T-cell (primary cell): Measurements from ENCODE around the gene SRP54. TPM values are rescaled to one million over a fixed set of nuclear protein-coding genes. Genes with fewer than 3 reads are reported as not detected.
"Not testable (repeated sequence)": the region's sequence is repeated elsewhere in the genome, so short reads cannot be mapped to it uniquely, and the experiment has no call there.

Experiments
- ATAC-seq, 4 experiments: fragments of 200-7000 bp in 3 of 4; fragments of 150-1000 bp in 1 of 4; cut with Tn5 transposase; replicated peaks in 1 of 4; 1 replicate in 3 of 4; 2 replicates in 1 of 4; pipeline ENCODE4 v1.10.0; 2021; ENCODE audit warnings: moderate library complexity in 3 of 4, mild to moderate bottlenecking in 2 of 4, moderate number of reproducible peaks in 1 of 4
- CTCF ChIA-PET, 2 donors: fragments of 300-600 bp; sonication (Branson Sonifier 250); formaldehyde crosslinking; loops; one replicate each; lab custom pipeline; 2022; ENCODE audit warnings: antibody characterized with exemption in 2 of 2; lab: Charles Lee
- POLR2A ChIA-PET, 2 donors: fragments of 300-600 bp; sonication (Branson Sonifier 250); formaldehyde crosslinking; loops; one replicate each; lab custom pipeline; 2022; ENCODE audit warnings: antibody characterized with exemption in 2 of 2; lab: Charles Lee
- DNase-seq, 35 experiments: peaks; one replicate each; pipeline versions ENCODE4 v3.0.0 to v3.0.0-alpha.2; 2013 to 2023
- H3K27ac ChIP-seq: one replicate; pipeline ENCODE4 v1.5.1; 2013; ENCODE audit warnings: low read length
- H3K27me3 ChIP-seq, 2 experiments: replicated peaks in 1 of 2; 1 replicate in 1 of 2; 2 replicates in 1 of 2; pipeline versions ENCODE4 v1.6.1 to v1.7.0; 2013; ENCODE audit warnings: low read length in 1 of 2, mixed read lengths in 1 of 2; ENCODE audit not compliant: control insufficient read depth in 2 of 2, insufficient read depth in 2 of 2; ENCODE audit errors: extremely low read depth in 1 of 2
- H3K36me3 ChIP-seq, 2 donors: 1 replicate in 1 of 2; 2 replicates in 1 of 2; pipeline versions ENCODE4 v1.6.1 to v1.7.0; 2013; ENCODE audit warnings: low read length in 1 of 2; ENCODE audit not compliant: control insufficient read depth in 2 of 2, insufficient read depth in 1 of 2; ENCODE audit errors: extremely low read depth in 1 of 2
- H3K4me1 ChIP-seq, 2 experiments: 1 replicate in 1 of 2; 2 replicates in 1 of 2; pipeline versions ENCODE4 v1.6.1 to v1.7.0; 2013; ENCODE audit warnings: low read length in 2 of 2, mixed read lengths in 1 of 2; ENCODE audit not compliant: insufficient read depth in 2 of 2, control insufficient read depth in 1 of 2; ENCODE audit errors: extremely low read depth in 1 of 2
- H3K4me3 ChIP-seq, 2 donors: 1 replicate in 1 of 2; 2 replicates in 1 of 2; pipeline versions ENCODE4 v1.5.1 to v1.7.0; 2013; ENCODE audit warnings: mild to moderate bottlenecking in 2 of 2, low read length in 1 of 2, moderate library complexity in 1 of 2; ENCODE audit not compliant: control insufficient read depth in 1 of 2; ENCODE audit errors: extremely low read depth in 1 of 2
- H3K9me3 ChIP-seq: 2 replicates; pipeline ENCODE4 v1.7.0; 2013
- H3K27ac Mint-ChIP-seq, 2 donors: one replicate each; pipeline ENCODE4 v1.8.0; 2020 to 2021; ENCODE audit warnings: mild to moderate bottlenecking in 2 of 2, mixed read lengths in 2 of 2
- H3K27me3 Mint-ChIP-seq, 2 donors: one replicate each; pipeline ENCODE4 v1.8.0; 2021 to 2022; ENCODE audit warnings: mixed read lengths in 2 of 2
- H3K36me3 Mint-ChIP-seq: one replicate; pipeline ENCODE4 v1.8.0; 2021; ENCODE audit warnings: mixed read lengths
- H3K4me1 Mint-ChIP-seq, 3 donors: one replicate each; pipeline ENCODE4 v1.8.0; 2020 to 2022; ENCODE audit warnings: mixed read lengths in 3 of 3, mild to moderate bottlenecking in 1 of 3
- H3K4me3 Mint-ChIP-seq, 3 donors: one replicate each; pipeline ENCODE4 v1.8.0; 2020 to 2022; ENCODE audit warnings: mild to moderate bottlenecking in 3 of 3, mixed read lengths in 3 of 3, moderate library complexity in 3 of 3
- H3K9me3 Mint-ChIP-seq, 3 donors: one replicate each; pipeline ENCODE4 v1.8.0; 2020 to 2022; ENCODE audit warnings: mixed read lengths in 3 of 3
- WGBS: methylation state at CpG from one replicate; pipeline ENCODE4 v1.1.5; 2013; ENCODE audit warnings: missing lambda C conversion rate; ENCODE audit not compliant: insufficient coverage; 5-methylcytosine and 5-hydroxymethylcytosine counted together
- total RNA-seq, 35 experiments: library from RNA in 6 of 35; stranded (reverse) in 6 of 35; fragments of 120-200 nt in 1 of 35; gene quantifications; one replicate each; pipeline versions ENCODE4 v1.2.1 to v1.2.4 and lab custom pipeline; 2013 to 2026

Gene SRP54
- total RNA-seq, 5 donors from 2014 or later (not counting 1 experiment from before 2014, with no cell fraction given) = 41.5 to 55.4 (median 41.9) TPM

- WGBS = no CpG with 5 or more reads among the region's 2 CpGs
- no peaks in the 10 kb centered on the region for H3K27me3 ChIP-seq
- no peak overlapping the region for H3K27ac ChIP-seq
- Mint-ChIP-seq H3K27me3 (no peaks in the 10 kb centered on the region), H3K4me1 (no peaks in the 10 kb centered on the region), H3K4me3 (no peak overlapping the region), H3K36me3 (peaks cover 44% of the 10 kb centered on the region), H3K27ac (no peak overlapping the region), H3K9me3 (peaks cover 0 to 20% (median 16%) of the 10 kb centered on the region in 3 donors)
- no peak for ATAC-seq
- no peak overlapping the region for H3K4me3 ChIP-seq
- no peak for DNase-seq
- no peaks in the 10 kb centered on the region for H3K9me3 ChIP-seq
- no peaks in the 10 kb centered on the region for H3K4me1 ChIP-seq
- peaks cover 0 to 32% of the 10 kb centered on the region in 2 donors for H3K36me3 ChIP-seq
- POLR2A ChIA-PET = interaction anchor here (0.6 kb wide), 2 partner anchors 8 to 822 kb away, joined by 3 to 15 read pairs; no protein-coding TSS in a partner anchor
- CTCF ChIA-PET = interaction anchor here in 1 of 2 donors (0.6 kb wide), 1 partner anchor 405 kb away, joined by 8 read pairs; no protein-coding TSS in a partner anchor
Measured at GRCh38 chr14:35032562-35032961, 49.8 kb downstream of the SRP54 start.

- H3K9me3 ChIP-seq = no peaks in the 10 kb centered on the region
- CTCF ChIA-PET = no interaction called here
- H3K27me3 ChIP-seq = no peaks in the 10 kb centered on the region
- H3K36me3 Mint-ChIP-seq = peaks cover 31% of the 10 kb centered on the region
- no peak overlapping the region for H3K27ac Mint-ChIP-seq
- no peaks in the 10 kb centered on the region for H3K4me1 Mint-ChIP-seq
- H3K9me3 Mint-ChIP-seq = peaks cover 0 to 20% (median 16%) of the 10 kb centered on the region in 3 donors
- POLR2A ChIA-PET = no interaction called here
- DNase-seq (no peak), ATAC-seq (no peak)
- no peak overlapping the region for H3K27ac ChIP-seq
- H3K4me3 Mint-ChIP-seq = no peak overlapping the region
- H3K36me3 ChIP-seq = peaks cover 0 to 20% of the 10 kb centered on the region in 2 donors
- no peak overlapping the region for H3K4me3 ChIP-seq
- no peaks in the 10 kb centered on the region for H3K27me3 Mint-ChIP-seq
- 100% methylated on average over 5 of the region's 5 CpGs for WGBS
- H3K4me1 ChIP-seq = no peaks in the 10 kb centered on the region
Measured at GRCh38 chr14:35034440-35034833, 51.6 kb downstream of the SRP54 start.

DNA sequence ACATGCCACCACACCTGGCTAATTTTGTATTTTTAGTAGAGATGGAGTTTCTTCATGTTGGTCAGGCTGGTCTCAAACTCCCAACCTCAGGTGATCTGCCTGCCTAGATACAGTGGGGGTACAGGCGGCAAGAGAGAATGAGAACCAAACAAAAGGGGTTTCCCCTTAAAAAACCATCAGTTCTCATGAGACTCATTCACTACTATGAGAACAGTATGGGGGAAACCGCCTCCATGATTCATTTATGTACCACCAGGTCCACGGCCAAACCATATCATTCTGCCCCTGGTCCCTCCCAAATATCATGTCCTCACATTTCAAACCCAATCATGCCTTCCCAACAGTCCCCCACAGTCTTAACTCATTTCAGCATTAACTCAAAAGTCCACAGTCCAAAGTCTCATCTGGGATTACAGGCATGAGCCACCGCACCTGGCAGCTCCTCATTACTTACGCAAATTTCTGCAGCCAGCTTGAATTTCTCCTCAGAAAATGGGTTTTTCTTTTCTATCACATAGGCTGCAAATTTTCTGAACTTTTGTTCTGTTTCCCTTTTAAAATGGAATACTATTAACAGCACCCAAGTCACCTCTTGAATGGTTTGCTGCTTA, 52.3 kb downstream of the SRP54 start:
- 91% methylated on average over 3 of the region's 5 CpGs for WGBS
- H3K27me3 Mint-ChIP-seq, H3K4me3 Mint-ChIP-seq, H3K9me3 ChIP-seq, H3K27ac Mint-ChIP-seq, POLR2A ChIA-PET, ATAC-seq, H3K27me3 ChIP-seq, CTCF ChIA-PET, DNase-seq, H3K4me1 Mint-ChIP-seq, H3K4me1 ChIP-seq, H3K27ac ChIP-seq, H3K4me3 ChIP-seq: not testable (repeated sequence)
- H3K36me3 Mint-ChIP-seq = peaks cover 30% of the 10 kb centered on the region
- peaks cover 0 to 20% (median 16%) of the 10 kb centered on the region in 3 donors for H3K9me3 Mint-ChIP-seq
- peaks cover 0 to 17% of the 10 kb centered on the region in 2 donors for H3K36me3 ChIP-seq

GRCh38 chr14:35038312-35038711, 55.5 kb downstream of the SRP54 start:
- H3K9me3 Mint-ChIP-seq = peaks cover 0 to 18% (median 15%) of the 10 kb centered on the region in 3 donors
- POLR2A ChIA-PET = interaction anchor here (0.6 to 0.7 kb wide), 2 partner anchors 23 to 25 kb away, joined by 3 to 5 read pairs; no protein-coding TSS in a partner anchor
- ATAC-seq, H3K9me3 ChIP-seq, H3K4me3 ChIP-seq, H3K4me1 Mint-ChIP-seq, H3K27ac Mint-ChIP-seq, H3K4me1 ChIP-seq, CTCF ChIA-PET, H3K27ac ChIP-seq, H3K27me3 ChIP-seq, H3K36me3 ChIP-seq, H3K27me3 Mint-ChIP-seq, H3K4me3 Mint-ChIP-seq, DNase-seq: not testable (repeated sequence)
- WGBS = no CpG with 5 or more reads among the region's 17 CpGs
- H3K36me3 Mint-ChIP-seq = peaks cover 21% of the 10 kb centered on the region

- no peaks in the 10 kb centered on the region for H3K27me3 Mint-ChIP-seq
- H3K36me3 ChIP-seq = no peaks in the 10 kb centered on the region
- H3K4me1 Mint-ChIP-seq = peaks cover 14 to 18% (median 17%) of the 10 kb centered on the region in 3 donors
- CTCF ChIA-PET = interaction anchor here in 1 of 2 donors (0.6 to 0.7 kb wide), 2 partner anchors 187 to 334 kb away, joined by 4 read pairs; no protein-coding TSS in a partner anchor
- WGBS = no CpG with 5 or more reads among the region's 3 CpGs
- peaks cover under 1% of the 10 kb centered on the region for H3K36me3 Mint-ChIP-seq
- H3K9me3 Mint-ChIP-seq = no peaks in the 10 kb centered on the region
- no peak overlapping the region for H3K4me3 Mint-ChIP-seq
- no peaks in the 10 kb centered on the region for H3K9me3 ChIP-seq
- H3K27ac Mint-ChIP-seq = no peak overlapping the region
- DNase-seq (no peak), ATAC-seq (no peak)
- peaks cover 4 to 11% of the 10 kb centered on the region in 2 experiments for H3K4me1 ChIP-seq
- POLR2A ChIA-PET = interaction anchor here (0.5 to 0.7 kb wide), 4 partner anchors 18 to 254 kb away, joined by 3 to 6 read pairs (median 4); no protein-coding TSS in a partner anchor
- H3K4me3 ChIP-seq = no peak overlapping the region
- no peak overlapping the region for H3K27ac ChIP-seq
- no peaks in the 10 kb centered on the region for H3K27me3 ChIP-seq
Measured at GRCh38 chr14:35042632-35043031, 59.8 kb downstream of the SRP54 start.

DNA sequence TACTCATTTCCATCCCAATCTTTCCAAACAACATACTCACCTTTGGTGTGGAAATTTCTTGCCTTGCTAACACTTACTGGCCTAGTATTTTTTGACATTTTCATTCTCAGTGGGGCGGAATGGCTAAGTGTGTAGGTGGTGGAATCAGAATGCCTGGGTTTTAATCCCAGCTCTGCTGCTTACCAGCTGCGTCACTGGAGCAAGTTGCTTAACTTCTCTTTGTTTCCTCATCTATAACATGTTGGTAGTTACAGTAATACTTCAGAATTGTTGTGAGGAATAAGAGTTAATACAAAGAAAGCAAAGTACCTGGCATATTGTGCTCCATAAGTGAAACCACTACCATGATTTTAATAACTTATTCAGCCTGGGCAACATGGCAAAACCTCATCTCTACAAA, 60.3 kb downstream of the SRP54 start:
- Histone ChIP-seq H3K36me3 (no peaks in the 10 kb centered on the region), H3K27ac (no peak overlapping the region), H3K4me1 (peaks cover 4 to 12% of the 10 kb centered on the region in 2 experiments), H3K27me3 (no peaks in the 10 kb centered on the region), H3K9me3 (no peaks in the 10 kb centered on the region), H3K4me3 (no peak overlapping the region)
- DNase-seq (no peak), ATAC-seq (no peak)
- Mint-ChIP-seq H3K36me3 (peaks cover 4% of the 10 kb centered on the region), H3K9me3 (no peaks in the 10 kb centered on the region), H3K27me3 (no peaks in the 10 kb centered on the region), H3K27ac (no peak overlapping the region), H3K4me1 (peaks cover 18 to 22% (median 21%) of the 10 kb centered on the region in 3 donors), H3K4me3 (no peak overlapping the region)
- CTCF ChIA-PET = interaction anchor here in 1 of 2 donors (1.0 kb wide), 1 partner anchor 16 kb away, joined by 3 read pairs; no protein-coding TSS in a partner anchor
- no CpG with 5 or more reads among the region's 2 CpGs for WGBS
- POLR2A ChIA-PET = interaction anchor here (0.5 to 0.7 kb wide), 7 partner anchors 19 to 783 kb away, joined by 3 to 11 read pairs (median 4); partner anchors contain the start of gene BRMS1L (in 1 of the 2)
